ENCODE data around the gene AJUBA. TPM values are rescaled to one million over a fixed set of nuclear protein-coding genes. Genes with fewer than 3 reads are reported as not detected.
"Not testable (repeated sequence)": the region's sequence is repeated elsewhere in the genome, so short reads cannot be mapped to it uniquely, and the experiment has no call there.

AJUBA gene
- total and polyA plus RNA-seq, 2 donors: 14.4 to 22.4 TPM

DNA sequence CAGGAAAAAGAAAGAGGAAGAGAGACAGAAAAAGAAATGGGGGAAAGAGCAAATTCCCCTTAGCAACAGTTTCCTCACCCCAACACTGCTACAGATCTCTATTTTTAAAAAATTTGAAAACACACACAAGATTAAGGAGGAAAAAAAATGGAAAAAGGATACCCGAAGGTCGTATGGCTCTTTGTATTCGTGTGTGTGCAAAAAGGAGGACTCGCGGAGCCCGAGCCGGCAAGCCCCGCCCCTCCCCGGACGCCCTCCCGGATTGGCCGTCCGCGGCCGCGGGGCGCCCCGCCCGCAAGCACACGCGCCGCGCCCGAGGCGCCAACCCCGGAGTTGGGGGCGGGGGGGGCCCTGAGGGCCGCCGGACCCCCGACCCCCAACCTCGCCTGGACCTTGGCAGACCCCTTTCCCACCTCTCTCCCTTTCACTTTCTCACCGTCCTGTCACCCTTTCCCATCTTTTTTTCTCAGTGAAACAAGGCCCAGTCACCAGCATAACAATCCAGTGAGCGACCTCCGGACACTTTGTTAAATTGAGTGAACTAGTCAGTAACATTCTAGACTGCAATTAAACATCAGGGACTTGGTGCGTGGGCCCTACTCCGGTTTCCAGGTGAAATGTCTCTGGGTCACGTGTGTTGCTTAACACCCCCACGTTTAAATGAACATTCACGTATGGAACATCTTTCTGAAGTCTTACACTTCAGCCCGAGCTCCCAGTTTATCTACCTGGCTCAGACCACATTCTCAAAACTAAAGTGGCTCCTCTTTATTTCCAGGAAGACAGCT, 27.8 kb upstream of the AJUBA start, which contains the start of gene C14orf93:
Gene C14orf93 (minus strand): TSS at position 205 of the 788 bp plus-strand sequence. CDS start 11,120 bp downstream, outside the sequence.
- 5% methylated on average over 40 of the region's 40 CpGs for WGBS
- Histone ChIP-seq H3K36me3 (ENCODE audit: control insufficient read depth in 2 of 2, insufficient read depth in 2 of 2, low read length in 1 of 2) (no peaks in the 10 kb centered on the region), H3K27me3 (ENCODE audit: control insufficient read depth in 2 of 2, insufficient read depth in 1 of 2, low read length in 1 of 2) (no peaks in the 10 kb centered on the region), H3K4me3 (ENCODE audit: low read length in 2 of 2) (peak within 1 kb of the TSS; percentile 59 to 77), H3K9me3 (ENCODE audit: control insufficient read depth in 2 of 2, insufficient read depth in 1 of 2, low read length in 1 of 2) (no peaks in the 10 kb centered on the region), H3K4me1 (ENCODE audit: control insufficient read depth in 2 of 2, insufficient read depth in 2 of 2, low read length in 2 of 2) (peaks cover 13 to 27% of the 10 kb centered on the region in 2 donors), H3K27ac (ENCODE audit: low read depth in 1 of 2, low read length in 1 of 2) (peak within 1 kb of the TSS; percentile 88 to 91)
- DNase-seq (ENCODE audit: low read depth in 6 of 9, low spot score in 9 of 9): peak in 7 of 9 donors; percentile 64 to 87 (median 74)

DNA sequence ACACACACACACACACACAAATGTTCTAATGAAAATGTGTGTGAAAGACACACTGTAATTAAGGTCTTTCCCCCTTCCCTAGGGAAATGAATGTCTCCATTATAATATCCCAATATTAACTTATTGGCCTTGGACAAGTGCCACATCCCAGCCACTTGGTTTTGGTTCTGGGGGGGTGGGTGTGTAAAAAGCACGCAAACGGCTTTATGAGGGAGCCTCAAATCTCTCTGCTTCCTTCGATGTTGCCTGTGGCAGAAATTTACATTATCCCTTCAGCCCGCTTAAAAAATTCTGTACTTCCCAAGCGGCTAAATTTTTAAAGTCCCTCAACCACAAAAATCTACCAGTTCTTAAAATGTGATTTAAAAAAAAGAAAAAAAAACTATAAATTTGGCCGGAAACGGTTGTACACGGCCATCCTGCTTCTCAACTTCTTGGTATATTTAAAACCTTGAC, 27.2 kb upstream of the AJUBA start:
- peak overlapping the region; percentile 88 to 91 for H3K27ac ChIP-seq (ENCODE audit: low read depth in 1 of 2, low read length in 1 of 2)
- H3K4me3 ChIP-seq (ENCODE audit: low read length in 2 of 2): peak overlapping the region; percentile 59 to 77
- H3K27me3 ChIP-seq (ENCODE audit: control insufficient read depth in 2 of 2, insufficient read depth in 1 of 2, low read length in 1 of 2): no peaks in the 10 kb centered on the region
- no peaks in the 10 kb centered on the region for H3K36me3 ChIP-seq (ENCODE audit: control insufficient read depth in 2 of 2, insufficient read depth in 2 of 2, low read length in 1 of 2)
- no peaks in the 10 kb centered on the region for H3K9me3 ChIP-seq (ENCODE audit: control insufficient read depth in 2 of 2, insufficient read depth in 1 of 2, low read length in 1 of 2)
- H3K4me1 ChIP-seq (ENCODE audit: control insufficient read depth in 2 of 2, insufficient read depth in 2 of 2, low read length in 2 of 2): peaks cover 13 to 27% of the 10 kb centered on the region in 2 donors
- WGBS: 3% methylated on average over 8 of the region's 8 CpGs
- DNase-seq (ENCODE audit: low read depth in 6 of 9, low spot score in 9 of 9): no peak

DNA sequence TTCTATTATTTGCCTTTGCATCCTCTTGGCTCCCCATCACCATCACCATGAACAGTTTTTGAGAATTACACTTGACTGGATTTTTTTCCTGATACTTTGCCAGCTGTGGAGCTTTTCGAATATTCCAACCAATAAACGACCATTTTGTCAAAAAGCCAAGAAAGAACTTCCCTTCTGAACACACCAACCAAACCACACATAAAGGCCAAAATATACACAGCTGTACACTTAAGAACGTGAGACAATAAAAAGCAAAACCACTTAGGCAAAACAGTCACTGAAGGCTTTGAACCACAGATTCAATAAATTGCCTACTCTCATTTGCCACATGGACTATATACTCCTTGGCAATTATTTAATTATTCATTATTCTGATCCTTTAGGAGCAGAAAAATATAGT, 26.5 kb upstream of the AJUBA start:
- DNase-seq (ENCODE audit: low read depth in 6 of 9, low spot score in 9 of 9): peak in 1 of 9 donors; percentile 56
- peaks cover 13 to 27% of the 10 kb centered on the region in 2 donors for H3K4me1 ChIP-seq (ENCODE audit: control insufficient read depth in 2 of 2, insufficient read depth in 2 of 2, low read length in 2 of 2)
- H3K4me3 ChIP-seq (ENCODE audit: low read length in 2 of 2): peak overlapping the region in 1 of 2 donors; percentile 59
- H3K9me3 ChIP-seq (ENCODE audit: control insufficient read depth in 2 of 2, insufficient read depth in 1 of 2, low read length in 1 of 2): no peaks in the 10 kb centered on the region
- H3K27ac ChIP-seq (ENCODE audit: low read depth in 1 of 2, low read length in 1 of 2): peak overlapping the region; percentile 60 to 88
- 4% methylated on average over 3 of the region's 3 CpGs for WGBS
- H3K36me3 ChIP-seq (ENCODE audit: control insufficient read depth in 2 of 2, insufficient read depth in 2 of 2, low read length in 1 of 2): no peaks in the 10 kb centered on the region
- no peaks in the 10 kb centered on the region for H3K27me3 ChIP-seq (ENCODE audit: control insufficient read depth in 2 of 2, insufficient read depth in 1 of 2, low read length in 1 of 2)

DNA sequence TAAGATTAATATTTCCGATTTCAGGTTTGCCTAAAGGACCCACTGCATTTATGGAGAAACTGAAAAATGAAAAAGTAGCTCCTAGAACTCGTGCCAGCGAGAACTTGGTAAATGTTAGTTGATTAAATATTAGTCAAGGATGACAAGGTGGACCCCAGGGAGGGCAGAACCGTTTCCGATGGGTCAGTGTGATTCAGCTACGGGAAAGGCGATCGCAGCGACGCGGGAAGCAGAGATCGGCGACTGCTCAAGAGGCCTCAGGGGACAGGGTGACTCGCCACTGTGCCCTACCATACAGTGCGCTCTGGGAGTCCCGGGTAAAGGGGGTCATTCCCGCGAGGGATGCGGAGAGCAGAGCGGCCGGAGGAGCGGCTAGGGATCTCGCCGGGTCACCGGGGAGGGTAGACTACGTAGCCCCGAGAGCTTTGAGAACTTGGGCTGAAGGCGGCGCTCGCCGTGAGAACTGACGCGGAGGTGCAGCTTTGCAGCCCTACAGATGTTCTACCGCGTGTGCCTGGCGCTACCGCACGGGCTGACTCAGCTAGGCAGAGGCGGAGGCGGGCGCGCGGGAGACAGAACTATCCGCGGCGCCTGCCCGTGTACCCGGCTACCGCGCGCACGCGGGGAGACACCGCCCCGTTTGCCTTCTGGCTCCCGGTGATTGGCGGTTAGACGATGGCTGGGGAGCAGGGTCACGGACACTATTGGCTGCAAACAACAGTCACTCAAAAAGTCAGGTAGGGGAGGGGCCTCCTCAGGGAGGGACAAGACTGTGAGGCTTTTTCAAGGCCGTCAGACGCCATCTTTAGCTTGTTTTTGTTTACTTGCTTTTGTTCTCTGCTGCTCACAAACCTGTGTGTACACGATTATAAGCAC, 24.4 kb upstream of the AJUBA start:
- Histone ChIP-seq H3K27ac (ENCODE audit: low read depth in 1 of 2, low read length in 1 of 2) (peak overlapping the region; percentile 96 to 99), H3K9me3 (ENCODE audit: control insufficient read depth in 2 of 2, insufficient read depth in 1 of 2, low read length in 1 of 2) (no peaks in the 10 kb centered on the region), H3K4me1 (ENCODE audit: control insufficient read depth in 2 of 2, insufficient read depth in 2 of 2, low read length in 2 of 2) (peaks cover 13 to 27% of the 10 kb centered on the region in 2 donors), H3K4me3 (ENCODE audit: low read length in 2 of 2) (peak overlapping the region; percentile 61 to 72), H3K27me3 (ENCODE audit: control insufficient read depth in 2 of 2, insufficient read depth in 1 of 2, low read length in 1 of 2) (no peaks in the 10 kb centered on the region), H3K36me3 (ENCODE audit: control insufficient read depth in 2 of 2, insufficient read depth in 2 of 2, low read length in 1 of 2) (no peaks in the 10 kb centered on the region)
- under 1% methylated on average over 62 of the region's 62 CpGs for WGBS
- DNase-seq (ENCODE audit: low read depth in 6 of 9, low spot score in 9 of 9): peak; percentile 95 to 99 (median 98)

DNA sequence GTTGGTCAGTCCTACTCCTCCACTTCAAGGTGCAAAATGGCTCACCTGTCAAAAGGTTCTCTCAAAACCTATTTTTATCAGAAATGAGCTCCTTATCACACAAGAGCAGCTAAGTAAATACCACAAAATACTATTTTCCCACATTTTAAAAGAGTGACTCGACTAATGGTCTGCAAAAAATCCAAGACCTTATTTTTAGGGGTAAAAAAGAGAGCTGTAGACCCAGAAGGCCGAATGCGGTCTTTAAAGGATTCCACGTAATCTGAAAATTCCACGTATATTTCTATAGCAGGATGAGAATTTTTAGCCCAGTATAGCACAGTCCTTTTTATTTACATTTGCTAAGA, 23.8 kb upstream of the AJUBA start:
- DNase-seq (ENCODE audit: low read depth in 6 of 9, low spot score in 9 of 9): no peak
- 63% methylated on average over 5 of the region's 5 CpGs for WGBS
- Histone ChIP-seq H3K27me3 (ENCODE audit: control insufficient read depth in 2 of 2, insufficient read depth in 1 of 2, low read length in 1 of 2) (no peaks in the 10 kb centered on the region), H3K36me3 (ENCODE audit: control insufficient read depth in 2 of 2, insufficient read depth in 2 of 2, low read length in 1 of 2) (no peaks in the 10 kb centered on the region), H3K4me1 (ENCODE audit: control insufficient read depth in 2 of 2, insufficient read depth in 2 of 2, low read length in 2 of 2) (peaks cover 13 to 27% of the 10 kb centered on the region in 2 donors), H3K9me3 (ENCODE audit: control insufficient read depth in 2 of 2, insufficient read depth in 1 of 2, low read length in 1 of 2) (no peaks in the 10 kb centered on the region), H3K4me3 (ENCODE audit: low read length in 2 of 2) (peak overlapping the region; percentile 61 to 72), H3K27ac (ENCODE audit: low read depth in 1 of 2, low read length in 1 of 2) (peak overlapping the region; percentile 96 to 99)

DNA sequence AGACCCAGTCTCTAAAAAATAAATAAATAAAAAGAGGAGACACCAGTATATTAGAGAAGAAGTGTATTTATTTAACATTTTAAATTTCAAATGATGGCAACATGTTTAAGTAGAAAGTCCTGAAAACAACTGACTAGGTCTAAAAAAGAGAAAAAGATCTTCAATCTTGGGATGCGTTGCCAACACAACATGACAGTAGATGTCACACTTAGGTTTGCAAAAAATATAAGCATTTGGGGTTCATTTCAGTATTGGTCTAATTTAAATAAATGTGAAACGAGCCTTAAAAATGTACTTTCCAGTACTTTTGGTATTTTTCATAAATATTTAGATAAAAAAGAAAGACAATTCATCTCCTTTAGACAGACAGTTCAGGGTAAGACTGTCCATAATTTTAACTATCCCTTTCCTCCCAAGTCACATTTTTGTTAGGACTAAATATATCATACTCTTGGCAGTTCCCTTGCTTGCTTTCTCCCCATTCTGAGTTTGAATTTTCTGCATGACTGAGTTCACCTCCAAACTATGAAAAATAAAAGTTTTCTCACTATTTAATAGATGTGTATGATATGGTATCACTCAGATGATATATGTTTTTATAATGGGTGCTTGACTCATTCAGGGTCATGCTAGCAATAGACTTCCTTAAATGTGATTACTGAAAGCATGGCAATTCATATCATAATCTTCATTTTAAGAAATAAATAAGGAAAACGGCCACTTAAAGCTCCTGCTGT, 23.3 kb upstream of the AJUBA start:
- Histone ChIP-seq H3K4me3 (ENCODE audit: low read length in 2 of 2) (peak overlapping the region in 1 of 2 donors; percentile 61), H3K36me3 (ENCODE audit: control insufficient read depth in 2 of 2, insufficient read depth in 2 of 2, low read length in 1 of 2) (no peaks in the 10 kb centered on the region), H3K4me1 (ENCODE audit: control insufficient read depth in 2 of 2, insufficient read depth in 2 of 2, low read length in 2 of 2) (peaks cover 13 to 27% of the 10 kb centered on the region in 2 donors), H3K27me3 (ENCODE audit: control insufficient read depth in 2 of 2, insufficient read depth in 1 of 2, low read length in 1 of 2) (no peaks in the 10 kb centered on the region), H3K9me3 (ENCODE audit: control insufficient read depth in 2 of 2, insufficient read depth in 1 of 2, low read length in 1 of 2) (no peaks in the 10 kb centered on the region), H3K27ac (ENCODE audit: low read depth in 1 of 2, low read length in 1 of 2) (peak overlapping the region in 1 of 2 donors; percentile 96)
- no peak for DNase-seq (ENCODE audit: low read depth in 6 of 9, low spot score in 9 of 9)
- WGBS: 84% methylated on average over 3 of the region's 3 CpGs

DNA sequence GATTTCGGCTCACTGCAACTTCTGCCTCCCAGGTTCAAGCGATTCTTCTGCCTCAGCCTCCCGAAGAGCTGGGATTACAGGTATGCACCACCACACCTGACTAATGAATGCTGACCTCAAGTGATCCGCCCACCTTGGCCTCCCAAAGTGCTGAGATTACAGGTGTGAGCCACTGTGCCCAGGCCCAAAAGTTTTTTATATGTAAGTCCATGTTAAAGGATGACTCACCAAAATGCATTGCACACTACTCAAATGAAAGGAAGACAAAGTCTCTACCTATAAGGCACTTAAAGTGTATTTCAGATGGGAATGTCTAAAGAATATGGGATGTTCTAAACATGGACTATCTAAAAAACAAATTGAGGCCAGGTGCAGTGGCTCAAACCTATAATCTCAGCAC, 21.9 kb upstream of the AJUBA start:
- 97% methylated on average over 4 of the region's 4 CpGs for WGBS
- H3K27ac ChIP-seq (ENCODE audit: low read depth in 1 of 2, low read length in 1 of 2); DNase-seq (ENCODE audit: low read depth in 6 of 9, low spot score in 9 of 9): not testable (repeated sequence)

DNA sequence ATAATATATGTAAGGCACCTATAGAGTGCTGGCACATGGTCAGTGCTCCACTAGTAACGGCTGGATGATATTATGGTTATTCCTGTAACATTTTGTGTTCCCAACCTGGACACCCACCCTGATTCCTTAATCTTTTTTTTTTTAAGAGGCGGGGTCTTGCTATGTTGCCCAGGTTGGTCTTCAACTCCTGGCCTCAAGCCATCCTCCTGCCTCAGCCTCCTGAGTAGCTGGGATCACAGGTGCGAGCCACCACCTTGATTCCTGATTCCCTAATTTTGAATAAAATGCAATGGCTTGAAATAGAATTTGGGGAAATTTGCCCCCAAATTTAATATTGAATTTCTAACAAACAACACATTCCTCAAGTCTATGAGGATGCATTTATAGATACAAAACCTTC, 20.2 kb upstream of the AJUBA start:
- Histone ChIP-seq H3K9me3 (ENCODE audit: control insufficient read depth in 2 of 2, insufficient read depth in 1 of 2, low read length in 1 of 2) (no peaks in the 10 kb centered on the region), H3K4me1 (ENCODE audit: control insufficient read depth in 2 of 2, insufficient read depth in 2 of 2, low read length in 2 of 2) (peaks cover 5 to 8% of the 10 kb centered on the region in 2 donors), H3K27ac (ENCODE audit: low read depth in 1 of 2, low read length in 1 of 2) (no peak overlapping the region), H3K4me3 (ENCODE audit: low read length in 2 of 2) (no peak overlapping the region), H3K27me3 (ENCODE audit: control insufficient read depth in 2 of 2, insufficient read depth in 1 of 2, low read length in 1 of 2) (no peaks in the 10 kb centered on the region), H3K36me3 (ENCODE audit: control insufficient read depth in 2 of 2, insufficient read depth in 2 of 2, low read length in 1 of 2) (peaks cover 5 to 8% of the 10 kb centered on the region in 2 donors)
- no peak for DNase-seq (ENCODE audit: low read depth in 6 of 9, low spot score in 9 of 9)
- over 99% methylated on average over 3 of the region's 3 CpGs for WGBS

More for the DNA sequence above, 21.9 kb upstream of the AJUBA start:
- H3K4me3 ChIP-seq (ENCODE audit: low read length in 2 of 2); H3K27me3 ChIP-seq (ENCODE audit: control insufficient read depth in 2 of 2, insufficient read depth in 1 of 2, low read length in 1 of 2); H3K36me3 ChIP-seq (ENCODE audit: control insufficient read depth in 2 of 2, insufficient read depth in 2 of 2, low read length in 1 of 2); H3K9me3 ChIP-seq (ENCODE audit: control insufficient read depth in 2 of 2, insufficient read depth in 1 of 2, low read length in 1 of 2): not testable (repeated sequence)
- peaks cover 11 to 18% of the 10 kb centered on the region in 2 donors for H3K4me1 ChIP-seq (ENCODE audit: control insufficient read depth in 2 of 2, insufficient read depth in 2 of 2, low read length in 2 of 2)
